ENCODE results near the gene LRRC37A.

GRCh38 chr17:46264456-46265198 lies 30.3 kb upstream of the LRRC37A start:
- TF ChIP-seq CTCF (IDR thresholded peaks at IDR 0.05; ENCODE audit: extremely low read depth in 1 of 2, insufficient read depth in 1 of 2, low read depth in 1 of 2, low read length in 2 of 2) (no peak), POLR2A (IDR thresholded peaks at IDR 0.05; ENCODE audit: low read depth, low read length) (no peak), FOS (IDR thresholded peaks at IDR 0.05; ENCODE audit: borderline replicate concordance, insufficient read depth, low read length) (no peak), MYC (IDR thresholded peaks at IDR 0.05; ENCODE audit: low read depth, low read length) (no peak), POLR2AphosphoS5 (IDR thresholded peaks at IDR 0.05; ENCODE audit: insufficient read depth, low read depth, low read length) (no peak), EZH2 (IDR thresholded peaks at IDR 0.05; ENCODE audit: borderline replicate concordance, low read depth, low read length, severe bottlenecking) (no peak), GATA2 (IDR thresholded peaks at IDR 0.05; ENCODE audit: insufficient read depth, insufficient read length, low read depth, low read length) (no peak), MAX (IDR thresholded peaks at IDR 0.05; ENCODE audit: insufficient read depth, insufficient read length) (no peak)
